ENCODE results near the gene CNIH2.
"Not testable (repeated sequence)": the region's sequence is repeated elsewhere in the genome, so short reads cannot be mapped to it uniquely, and the experiment has no call there.

The CNIH2 gene

GRCh38 chr11:66277471-66278362 is at the start of gene CNIH2:
TSS of gene CNIH2 (plus strand) at chr11:66278175. CDS start at chr11:66278457, 282 bp downstream.
- DNase-seq = peak; percentile 71

GRCh38 chr11:66228521-66228920 is 49.5 kb upstream of the CNIH2 start:
- DNase-seq = no peak

GRCh38 chr11:66230156-66230555 is 47.8 kb upstream of the CNIH2 start:
- DNase-seq = no peak

GRCh38 chr11:66230978-66231377 is 47.0 kb upstream of the CNIH2 start:
- DNase-seq = no peak

- peak; percentile 85 for DNase-seq
These were observed 46.4 kb upstream of the CNIH2 start for GRCh38 chr11:66231561-66231960.

- DNase-seq = no peak
These were observed 45.2 kb upstream of the CNIH2 start for GRCh38 chr11:66232769-66233168.

- DNase-seq = no peak
These were observed 44.7 kb upstream of the CNIH2 start for GRCh38 chr11:66233301-66233700.

- no peak for DNase-seq
These were observed 42.8 kb upstream of the CNIH2 start for GRCh38 chr11:66235141-66235540.

- no peak for DNase-seq
These were observed 40.1 kb upstream of the CNIH2 start for GRCh38 chr11:66237867-66238266.

- DNase-seq = no peak
These were observed 39.1 kb upstream of the CNIH2 start for GRCh38 chr11:66238786-66239413.

GRCh38 chr11:66239511-66239910 is 38.5 kb upstream of the CNIH2 start:
- no peak for DNase-seq

- no peak for DNase-seq
These were observed 37.8 kb upstream of the CNIH2 start for GRCh38 chr11:66239998-66240780.

GRCh38 chr11:66240781-66241136 is 37.2 kb upstream of the CNIH2 start:
- DNase-seq = no peak

GRCh38 chr11:66242095-66242765 is 35.7 kb upstream of the CNIH2 start:
- no peak for DNase-seq

GRCh38 chr11:66243782-66244535 is 34.0 kb upstream of the CNIH2 start:
- no peak for DNase-seq

GRCh38 chr11:66247295-66247694 is 30.7 kb upstream of the CNIH2 start:
- DNase-seq = no peak

GRCh38 chr11:66247801-66248200 is 30.2 kb upstream of the CNIH2 start:
- DNase-seq = no peak

GRCh38 chr11:66248903-66249302 is 29.1 kb upstream of the CNIH2 start:
- no peak for DNase-seq

GRCh38 chr11:66251809-66252208 is 26.2 kb upstream of the CNIH2 start:
- DNase-seq = no peak

GRCh38 chr11:66253081-66253480 is 24.9 kb upstream of the CNIH2 start:
- DNase-seq = not testable (repeated sequence)

- no peak for DNase-seq
These were observed 19.5 kb upstream of the CNIH2 start for GRCh38 chr11:66258473-66258893.

GRCh38 chr11:66259225-66259624 is 18.8 kb upstream of the CNIH2 start:
- no peak for DNase-seq

Data from NCI-H345 (cell line).